GM23338 (cell line): Measurements from ENCODE around the gene HLCS.

Source experiments
- CREB1 ChIP-seq: fragments of 250-450 bp; sonication (Bioruptor Pico); IDR thresholded peaks from 2 replicates; pipeline ENCODE4 v1.5.0; 2020; ENCODE audit warnings: low read depth, mild to moderate bottlenecking, moderate library complexity
- POLR2AphosphoS5 ChIP-seq: IDR thresholded peaks from 2 replicates; pipeline ENCODE4 v1.6.1; 2016; ENCODE audit warnings: antibody characterized with exemption, low read depth
- TF ChIP-seq, protein P1 (sequence below), 2 experiments: fragments of 200-600 bp in 1 of 2; sonication (generic) in 1 of 2; conservative IDR thresholded peaks; 2 replicates each; pipeline versions ENCODE4 v1.5.1 to v1.6.1; 2016 to 2017; ENCODE audit warnings: antibody characterized with exemption in 2 of 2, low read depth in 2 of 2, mild to moderate bottlenecking in 2 of 2, moderate library complexity in 1 of 2

- TF ChIP-seq, protein P1, sequence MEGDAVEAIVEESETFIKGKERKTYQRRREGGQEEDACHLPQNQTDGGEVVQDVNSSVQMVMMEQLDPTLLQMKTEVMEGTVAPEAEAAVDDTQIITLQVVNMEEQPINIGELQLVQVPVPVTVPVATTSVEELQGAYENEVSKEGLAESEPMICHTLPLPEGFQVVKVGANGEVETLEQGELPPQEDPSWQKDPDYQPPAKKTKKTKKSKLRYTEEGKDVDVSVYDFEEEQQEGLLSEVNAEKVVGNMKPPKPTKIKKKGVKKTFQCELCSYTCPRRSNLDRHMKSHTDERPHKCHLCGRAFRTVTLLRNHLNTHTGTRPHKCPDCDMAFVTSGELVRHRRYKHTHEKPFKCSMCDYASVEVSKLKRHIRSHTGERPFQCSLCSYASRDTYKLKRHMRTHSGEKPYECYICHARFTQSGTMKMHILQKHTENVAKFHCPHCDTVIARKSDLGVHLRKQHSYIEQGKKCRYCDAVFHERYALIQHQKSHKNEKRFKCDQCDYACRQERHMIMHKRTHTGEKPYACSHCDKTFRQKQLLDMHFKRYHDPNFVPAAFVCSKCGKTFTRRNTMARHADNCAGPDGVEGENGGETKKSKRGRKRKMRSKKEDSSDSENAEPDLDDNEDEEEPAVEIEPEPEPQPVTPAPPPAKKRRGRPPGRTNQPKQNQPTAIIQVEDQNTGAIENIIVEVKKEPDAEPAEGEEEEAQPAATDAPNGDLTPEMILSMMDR (conservative IDR thresholded peaks at IDR 0.05; ENCODE audit: low read depth in 2 of 2): no peak
- TF ChIP-seq CREB1 (CRISPR knock-in tag): no peak
- TF ChIP-seq POLR2AphosphoS5: no peak
These were observed 32.8 kb upstream of the HLCS start for GRCh38 chr21:36999131-36999898.
